ENCODE results near the gene WIF1. TPM values are rescaled to one million over a fixed set of nuclear protein-coding genes. Genes with fewer than 3 reads are reported as not detected.

The WIF1 gene
- total RNA-seq, 1 experiment from 2014 or later = 1.8 TPM

DNA sequence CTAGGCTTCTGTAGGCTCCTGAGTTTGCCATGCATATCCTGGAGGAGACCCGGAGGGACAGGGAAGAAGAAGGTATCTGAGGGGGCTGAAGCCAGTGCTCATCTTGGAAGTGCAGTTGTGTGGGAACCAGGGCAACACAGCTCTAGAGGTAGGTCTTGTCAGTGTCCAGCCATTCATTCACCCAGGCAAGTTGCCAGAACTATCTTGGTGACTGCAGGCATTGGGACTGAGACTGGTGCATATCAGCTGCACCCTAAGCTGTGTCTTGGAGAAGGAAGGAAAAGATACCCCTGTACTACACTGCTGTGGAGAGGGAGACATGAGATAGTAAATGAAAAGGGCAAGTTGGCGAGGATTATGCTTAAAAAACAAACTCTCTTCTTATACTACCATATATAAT, 4.9 kb upstream of the WIF1 start (continued):
- TF ChIP-seq, protein P1, sequence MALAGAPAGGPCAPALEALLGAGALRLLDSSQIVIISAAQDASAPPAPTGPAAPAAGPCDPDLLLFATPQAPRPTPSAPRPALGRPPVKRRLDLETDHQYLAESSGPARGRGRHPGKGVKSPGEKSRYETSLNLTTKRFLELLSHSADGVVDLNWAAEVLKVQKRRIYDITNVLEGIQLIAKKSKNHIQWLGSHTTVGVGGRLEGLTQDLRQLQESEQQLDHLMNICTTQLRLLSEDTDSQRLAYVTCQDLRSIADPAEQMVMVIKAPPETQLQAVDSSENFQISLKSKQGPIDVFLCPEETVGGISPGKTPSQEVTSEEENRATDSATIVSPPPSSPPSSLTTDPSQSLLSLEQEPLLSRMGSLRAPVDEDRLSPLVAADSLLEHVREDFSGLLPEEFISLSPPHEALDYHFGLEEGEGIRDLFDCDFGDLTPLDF (CRISPR knock-in tag; IDR thresholded peaks at IDR 0.05) = no peak
- TF ChIP-seq, protein P2, sequence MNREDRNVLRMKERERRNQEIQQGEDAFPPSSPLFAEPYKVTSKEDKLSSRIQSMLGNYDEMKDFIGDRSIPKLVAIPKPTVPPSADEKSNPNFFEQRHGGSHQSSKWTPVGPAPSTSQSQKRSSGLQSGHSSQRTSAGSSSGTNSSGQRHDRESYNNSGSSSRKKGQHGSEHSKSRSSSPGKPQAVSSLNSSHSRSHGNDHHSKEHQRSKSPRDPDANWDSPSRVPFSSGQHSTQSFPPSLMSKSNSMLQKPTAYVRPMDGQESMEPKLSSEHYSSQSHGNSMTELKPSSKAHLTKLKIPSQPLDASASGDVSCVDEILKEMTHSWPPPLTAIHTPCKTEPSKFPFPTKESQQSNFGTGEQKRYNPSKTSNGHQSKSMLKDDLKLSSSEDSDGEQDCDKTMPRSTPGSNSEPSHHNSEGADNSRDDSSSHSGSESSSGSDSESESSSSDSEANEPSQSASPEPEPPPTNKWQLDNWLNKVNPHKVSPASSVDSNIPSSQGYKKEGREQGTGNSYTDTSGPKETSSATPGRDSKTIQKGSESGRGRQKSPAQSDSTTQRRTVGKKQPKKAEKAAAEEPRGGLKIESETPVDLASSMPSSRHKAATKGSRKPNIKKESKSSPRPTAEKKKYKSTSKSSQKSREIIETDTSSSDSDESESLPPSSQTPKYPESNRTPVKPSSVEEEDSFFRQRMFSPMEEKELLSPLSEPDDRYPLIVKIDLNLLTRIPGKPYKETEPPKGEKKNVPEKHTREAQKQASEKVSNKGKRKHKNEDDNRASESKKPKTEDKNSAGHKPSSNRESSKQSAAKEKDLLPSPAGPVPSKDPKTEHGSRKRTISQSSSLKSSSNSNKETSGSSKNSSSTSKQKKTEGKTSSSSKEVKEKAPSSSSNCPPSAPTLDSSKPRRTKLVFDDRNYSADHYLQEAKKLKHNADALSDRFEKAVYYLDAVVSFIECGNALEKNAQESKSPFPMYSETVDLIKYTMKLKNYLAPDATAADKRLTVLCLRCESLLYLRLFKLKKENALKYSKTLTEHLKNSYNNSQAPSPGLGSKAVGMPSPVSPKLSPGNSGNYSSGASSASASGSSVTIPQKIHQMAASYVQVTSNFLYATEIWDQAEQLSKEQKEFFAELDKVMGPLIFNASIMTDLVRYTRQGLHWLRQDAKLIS (CRISPR knock-in tag; IDR thresholded peaks at IDR 0.05; ENCODE audit: borderline replicate concordance) = no peak
- TF ChIP-seq HMGA2 (CRISPR knock-in tag; IDR thresholded peaks at IDR 0.05) (no peak), EMX1 (CRISPR knock-in tag; IDR thresholded peaks at IDR 0.05) (no peak), SP1 (CRISPR knock-in tag; conservative IDR thresholded peaks at IDR 0.05) (no peak)

DNA sequence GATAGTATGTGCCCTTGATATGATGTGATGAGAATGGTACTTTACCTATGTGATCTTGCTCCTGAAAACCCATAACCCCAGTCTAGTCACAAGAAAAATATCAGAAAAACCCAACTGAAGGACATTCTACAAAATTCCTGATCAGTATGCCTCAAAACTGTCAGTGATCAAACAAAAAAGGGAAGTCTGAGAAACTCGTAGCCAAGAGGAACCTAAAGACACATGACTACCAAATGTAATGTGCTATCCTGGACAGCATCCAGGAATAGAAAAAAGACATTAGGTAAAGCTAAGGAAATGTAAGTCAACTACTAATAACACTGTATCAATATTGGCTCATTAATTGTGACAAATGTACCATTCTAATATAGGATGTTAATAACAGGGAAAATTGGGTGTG, 4.1 kb upstream of the WIF1 start:
- ATAC-seq = no peak
- H3K27me3 Mint-ChIP-seq (ENCODE audit: low read depth) = peaks cover 32% of the 10 kb centered on the region
- H3K9me3 Mint-ChIP-seq = no peaks in the 10 kb centered on the region
- TF ChIP-seq, protein P3, sequence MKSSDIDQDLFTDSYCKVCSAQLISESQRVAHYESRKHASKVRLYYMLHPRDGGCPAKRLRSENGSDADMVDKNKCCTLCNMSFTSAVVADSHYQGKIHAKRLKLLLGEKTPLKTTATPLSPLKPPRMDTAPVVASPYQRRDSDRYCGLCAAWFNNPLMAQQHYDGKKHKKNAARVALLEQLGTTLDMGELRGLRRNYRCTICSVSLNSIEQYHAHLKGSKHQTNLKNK (CRISPR knock-in tag; IDR thresholded peaks at IDR 0.05) = no peak
- no peak for TF ChIP-seq ZNF416 (CRISPR knock-in tag; IDR thresholded peaks at IDR 0.05)
- TF ChIP-seq ESRRA (CRISPR knock-in tag; IDR thresholded peaks at IDR 0.05; ENCODE audit: borderline replicate concordance) = no peak
- TF ChIP-seq JAZF1 (CRISPR knock-in tag; IDR thresholded peaks at IDR 0.05) = no peak
- TF ChIP-seq ZNF423 (CRISPR knock-in tag; IDR thresholded peaks at IDR 0.05) = no peak
- no peak for TF ChIP-seq TEAD4 (CRISPR knock-in tag; IDR thresholded peaks at IDR 0.05)
- no peak for TF ChIP-seq RORB (CRISPR knock-in tag; IDR thresholded peaks at IDR 0.05)
- TF ChIP-seq ZBTB21 (CRISPR knock-in tag; IDR thresholded peaks at IDR 0.05; ENCODE audit: borderline replicate concordance) = no peak
- TF ChIP-seq OVOL2 (CRISPR knock-in tag; IDR thresholded peaks at IDR 0.05; ENCODE audit: borderline replicate concordance) = no peak
- no peak for TF ChIP-seq CBFB (CRISPR knock-in tag; IDR thresholded peaks at IDR 0.05; ENCODE audit: low read depth)
- no peak for TF ChIP-seq GRHL2 (CRISPR knock-in tag; IDR thresholded peaks at IDR 0.05; ENCODE audit: insufficient replicate concordance, severe bottlenecking)
- no peak for TF ChIP-seq NFATC4 (CRISPR knock-in tag; IDR thresholded peaks at IDR 0.05)
- TF ChIP-seq, protein P4, sequence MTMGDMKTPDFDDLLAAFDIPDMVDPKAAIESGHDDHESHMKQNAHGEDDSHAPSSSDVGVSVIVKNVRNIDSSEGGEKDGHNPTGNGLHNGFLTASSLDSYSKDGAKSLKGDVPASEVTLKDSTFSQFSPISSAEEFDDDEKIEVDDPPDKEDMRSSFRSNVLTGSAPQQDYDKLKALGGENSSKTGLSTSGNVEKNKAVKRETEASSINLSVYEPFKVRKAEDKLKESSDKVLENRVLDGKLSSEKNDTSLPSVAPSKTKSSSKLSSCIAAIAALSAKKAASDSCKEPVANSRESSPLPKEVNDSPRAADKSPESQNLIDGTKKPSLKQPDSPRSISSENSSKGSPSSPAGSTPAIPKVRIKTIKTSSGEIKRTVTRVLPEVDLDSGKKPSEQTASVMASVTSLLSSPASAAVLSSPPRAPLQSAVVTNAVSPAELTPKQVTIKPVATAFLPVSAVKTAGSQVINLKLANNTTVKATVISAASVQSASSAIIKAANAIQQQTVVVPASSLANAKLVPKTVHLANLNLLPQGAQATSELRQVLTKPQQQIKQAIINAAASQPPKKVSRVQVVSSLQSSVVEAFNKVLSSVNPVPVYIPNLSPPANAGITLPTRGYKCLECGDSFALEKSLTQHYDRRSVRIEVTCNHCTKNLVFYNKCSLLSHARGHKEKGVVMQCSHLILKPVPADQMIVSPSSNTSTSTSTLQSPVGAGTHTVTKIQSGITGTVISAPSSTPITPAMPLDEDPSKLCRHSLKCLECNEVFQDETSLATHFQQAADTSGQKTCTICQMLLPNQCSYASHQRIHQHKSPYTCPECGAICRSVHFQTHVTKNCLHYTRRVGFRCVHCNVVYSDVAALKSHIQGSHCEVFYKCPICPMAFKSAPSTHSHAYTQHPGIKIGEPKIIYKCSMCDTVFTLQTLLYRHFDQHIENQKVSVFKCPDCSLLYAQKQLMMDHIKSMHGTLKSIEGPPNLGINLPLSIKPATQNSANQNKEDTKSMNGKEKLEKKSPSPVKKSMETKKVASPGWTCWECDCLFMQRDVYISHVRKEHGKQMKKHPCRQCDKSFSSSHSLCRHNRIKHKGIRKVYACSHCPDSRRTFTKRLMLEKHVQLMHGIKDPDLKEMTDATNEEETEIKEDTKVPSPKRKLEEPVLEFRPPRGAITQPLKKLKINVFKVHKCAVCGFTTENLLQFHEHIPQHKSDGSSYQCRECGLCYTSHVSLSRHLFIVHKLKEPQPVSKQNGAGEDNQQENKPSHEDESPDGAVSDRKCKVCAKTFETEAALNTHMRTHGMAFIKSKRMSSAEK (CRISPR knock-in tag; IDR thresholded peaks at IDR 0.05; ENCODE audit: borderline replicate concordance) = no peak
- TF ChIP-seq, protein P5, sequence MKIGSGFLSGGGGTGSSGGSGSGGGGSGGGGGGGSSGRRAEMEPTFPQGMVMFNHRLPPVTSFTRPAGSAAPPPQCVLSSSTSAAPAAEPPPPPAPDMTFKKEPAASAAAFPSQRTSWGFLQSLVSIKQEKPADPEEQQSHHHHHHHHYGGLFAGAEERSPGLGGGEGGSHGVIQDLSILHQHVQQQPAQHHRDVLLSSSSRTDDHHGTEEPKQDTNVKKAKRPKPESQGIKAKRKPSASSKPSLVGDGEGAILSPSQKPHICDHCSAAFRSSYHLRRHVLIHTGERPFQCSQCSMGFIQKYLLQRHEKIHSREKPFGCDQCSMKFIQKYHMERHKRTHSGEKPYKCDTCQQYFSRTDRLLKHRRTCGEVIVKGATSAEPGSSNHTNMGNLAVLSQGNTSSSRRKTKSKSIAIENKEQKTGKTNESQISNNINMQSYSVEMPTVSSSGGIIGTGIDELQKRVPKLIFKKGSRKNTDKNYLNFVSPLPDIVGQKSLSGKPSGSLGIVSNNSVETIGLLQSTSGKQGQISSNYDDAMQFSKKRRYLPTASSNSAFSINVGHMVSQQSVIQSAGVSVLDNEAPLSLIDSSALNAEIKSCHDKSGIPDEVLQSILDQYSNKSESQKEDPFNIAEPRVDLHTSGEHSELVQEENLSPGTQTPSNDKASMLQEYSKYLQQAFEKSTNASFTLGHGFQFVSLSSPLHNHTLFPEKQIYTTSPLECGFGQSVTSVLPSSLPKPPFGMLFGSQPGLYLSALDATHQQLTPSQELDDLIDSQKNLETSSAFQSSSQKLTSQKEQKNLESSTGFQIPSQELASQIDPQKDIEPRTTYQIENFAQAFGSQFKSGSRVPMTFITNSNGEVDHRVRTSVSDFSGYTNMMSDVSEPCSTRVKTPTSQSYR (CRISPR knock-in tag; IDR thresholded peaks at IDR 0.05) = no peak
- no peak for TF ChIP-seq GABPB1 (CRISPR knock-in tag; IDR thresholded peaks at IDR 0.05)
- TF ChIP-seq, protein P6, sequence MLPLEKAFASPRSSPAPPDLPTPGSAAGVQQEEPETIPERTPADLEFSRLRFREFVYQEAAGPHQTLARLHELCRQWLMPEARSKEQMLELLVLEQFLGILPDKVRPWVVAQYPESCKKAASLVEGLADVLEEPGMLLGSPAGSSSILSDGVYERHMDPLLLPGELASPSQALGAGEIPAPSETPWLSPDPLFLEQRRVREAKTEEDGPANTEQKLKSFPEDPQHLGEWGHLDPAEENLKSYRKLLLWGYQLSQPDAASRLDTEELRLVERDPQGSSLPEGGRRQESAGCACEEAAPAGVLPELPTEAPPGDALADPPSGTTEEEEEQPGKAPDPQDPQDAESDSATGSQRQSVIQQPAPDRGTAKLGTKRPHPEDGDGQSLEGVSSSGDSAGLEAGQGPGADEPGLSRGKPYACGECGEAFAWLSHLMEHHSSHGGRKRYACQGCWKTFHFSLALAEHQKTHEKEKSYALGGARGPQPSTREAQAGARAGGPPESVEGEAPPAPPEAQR (CRISPR knock-in tag; IDR thresholded peaks at IDR 0.05) = no peak
- TF ChIP-seq, protein P1 (CRISPR knock-in tag; IDR thresholded peaks at IDR 0.05) = no peak

More for the DNA sequence above, 4.1 kb upstream of the WIF1 start:
- Mint-ChIP-seq H3K4me1 (peaks cover 5% of the 10 kb centered on the region; the same call in 1 of the 2 replicates), H3K27ac (no peak overlapping the region), H3K36me3 (no peaks in the 10 kb centered on the region), H3K4me3 (no peak overlapping the region)
- DNase-seq (ENCODE audit: low spot score) = no peak
- POLR2A ChIA-PET = no interaction called here
- CTCF ChIA-PET = interaction anchor here (1.6 to 6.9 kb wide), 2 partner anchors 19 to 232 kb away, joined by 4 to 50 read pairs; no protein-coding TSS in a partner anchor

Data from WTC11 (cell line).